HK-2 (cell line): ENCODE results near the gene SLC26A4.

Experiments
- DNase-seq: peaks from one replicate; pipeline ENCODE4 v3.0.0-alpha.2; 2018; ENCODE audit not compliant: unreplicated experiment

Gene SLC26A4

GRCh38 chr7:107696330-107696946, 35.8 kb downstream of the SLC26A4 start:
- DNase-seq: no peak

GRCh38 chr7:107697321-107698049, 36.9 kb downstream of the SLC26A4 start:
- no peak for DNase-seq

- DNase-seq: no peak
Measured at GRCh38 chr7:107700570-107700969, 39.9 kb downstream of the SLC26A4 start.

GRCh38 chr7:107701191-107701590, 40.6 kb downstream of the SLC26A4 start:
- DNase-seq: no peak

- no peak for DNase-seq
Measured at GRCh38 chr7:107703219-107703618, 42.6 kb downstream of the SLC26A4 start.

GRCh38 chr7:107703872-107704271, 43.2 kb downstream of the SLC26A4 start:
- no peak for DNase-seq

- DNase-seq: no peak
Measured at GRCh38 chr7:107708956-107709355, 48.3 kb downstream of the SLC26A4 start.

- DNase-seq: no peak
Measured at GRCh38 chr7:107711301-107711700, 50.7 kb downstream of the SLC26A4 start.

- no peak for DNase-seq
Measured at GRCh38 chr7:107712025-107712424, 51.4 kb downstream of the SLC26A4 start.

GRCh38 chr7:107712896-107713295, 52.3 kb downstream of the SLC26A4 start:
- DNase-seq: no peak

- peak; percentile 3 for DNase-seq
Measured at GRCh38 chr7:107715531-107715930, 54.9 kb downstream of the SLC26A4 start.

GRCh38 chr7:107718456-107719193, 58.0 kb downstream of the SLC26A4 start:
- DNase-seq: no peak

GRCh38 chr7:107721286-107721685, 60.7 kb downstream of the SLC26A4 start:
- no peak for DNase-seq

- no peak for DNase-seq
Measured at GRCh38 chr7:107723255-107723654, 62.6 kb downstream of the SLC26A4 start.

GRCh38 chr7:107725138-107725740, 64.6 kb downstream of the SLC26A4 start:
- DNase-seq: peak; percentile 21

- no peak for DNase-seq
Measured at GRCh38 chr7:107726356-107727130, 65.9 kb downstream of the SLC26A4 start.

- no peak for DNase-seq
Measured at GRCh38 chr7:107728276-107728675, 67.6 kb downstream of the SLC26A4 start.

GRCh38 chr7:107742678-107743566, 82.3 kb downstream of the SLC26A4 start:
- no peak for DNase-seq

GRCh38 chr7:107743567-107744344, 83.1 kb downstream of the SLC26A4 start, which contains the start of gene CBLL1:
Gene CBLL1 (plus strand): TSS chr7:107744142. CDS start chr7:107744164, 22 bp downstream.
- peak; percentile 96 for DNase-seq

- DNase-seq: no peak
Measured at GRCh38 chr7:107744345-107744750, 83.7 kb downstream of the SLC26A4 start.
